Effector memory CD4-positive, alpha-beta T cell (primary cell): ENCODE data around the gene CPEB3.
"Not testable (repeated sequence)": the region's sequence is repeated elsewhere in the genome, so short reads cannot be mapped to it uniquely, and the experiment has no call there.

Source experiments
- DNase-seq, 3 donors: peaks; one replicate each; pipeline ENCODE4 v3.0.0-alpha.2; 2020
- H3K27ac ChIP-seq: 2 replicates; pipeline ENCODE4 v1.7.0; 2013; ENCODE audit warnings: mild to moderate bottlenecking, low read length, moderate library complexity; ENCODE audit not compliant: insufficient read depth, poor library complexity, severe bottlenecking
- H3K27me3 ChIP-seq: replicated peaks from 2 replicates; pipeline ENCODE4 v1.7.0; 2013; ENCODE audit warnings: mild to moderate bottlenecking, low read length; ENCODE audit not compliant: insufficient read depth, control insufficient read depth, poor library complexity, severe bottlenecking
- H3K36me3 ChIP-seq: 2 replicates; pipeline ENCODE4 v1.7.0; 2013; ENCODE audit warnings: mild to moderate bottlenecking, low read length, moderate library complexity; ENCODE audit not compliant: control insufficient read depth, insufficient read depth
- H3K4me1 ChIP-seq: 2 replicates; pipeline ENCODE4 v1.7.0; 2013; ENCODE audit warnings: low read length, mild to moderate bottlenecking; ENCODE audit not compliant: control insufficient read depth, insufficient read depth, poor library complexity, severe bottlenecking
- H3K4me3 ChIP-seq: 2 replicates; pipeline ENCODE4 v1.7.0; 2013; ENCODE audit warnings: low read length, low read depth, mild to moderate bottlenecking; ENCODE audit not compliant: insufficient read depth, poor library complexity, severe bottlenecking
- H3K9me3 ChIP-seq: 2 replicates; pipeline ENCODE4 v1.7.0; 2013; ENCODE audit warnings: mild to moderate bottlenecking, low read length, moderate library complexity; ENCODE audit not compliant: control insufficient read depth

The CPEB3 gene

DNA sequence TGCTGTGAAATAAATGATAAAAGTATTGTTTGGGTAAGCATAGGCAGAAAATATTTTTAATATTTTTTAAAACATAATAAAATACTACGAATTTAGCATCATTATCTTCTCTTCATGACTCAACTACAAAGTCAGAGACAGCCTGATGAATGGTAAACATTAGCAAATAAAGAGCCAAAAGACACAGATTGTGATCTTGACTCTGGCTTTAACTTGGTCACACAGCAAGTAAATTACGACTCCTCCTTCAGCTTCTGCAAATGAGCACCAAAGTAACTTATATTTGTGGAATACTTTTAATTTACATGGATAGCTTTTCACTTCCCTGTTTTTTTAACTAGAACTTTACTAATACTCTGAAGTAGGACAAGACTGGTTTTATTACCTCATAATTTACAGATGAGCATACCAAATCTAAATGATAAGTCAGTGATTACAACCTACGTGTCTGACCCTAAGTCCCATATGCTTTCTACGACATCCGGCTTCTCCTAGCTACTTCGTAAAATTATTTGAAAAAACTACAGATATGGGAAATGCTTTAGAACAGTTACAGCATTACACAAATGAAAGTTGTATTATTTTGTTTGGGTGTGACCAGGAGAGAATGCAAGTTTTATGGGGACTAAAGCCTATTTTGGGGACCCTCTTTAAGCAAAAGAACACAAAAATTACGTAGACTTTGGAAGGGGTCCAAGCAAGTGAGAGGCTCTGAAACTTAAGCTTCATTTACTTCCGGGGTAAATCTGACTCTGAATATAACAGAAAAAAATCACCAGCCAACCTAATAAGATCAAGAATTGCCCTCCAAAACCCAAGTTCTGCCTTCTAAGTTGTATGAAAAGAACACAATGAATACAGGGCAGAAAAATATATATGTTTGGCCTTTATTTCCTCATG, 133.8 kb downstream of the CPEB3 start:
- no peaks in the 10 kb centered on the region for H3K27me3 ChIP-seq
- H3K9me3 ChIP-seq, result no peaks in the 10 kb centered on the region
- H3K4me1 ChIP-seq, result no peaks in the 10 kb centered on the region
- no peak overlapping the region for H3K4me3 ChIP-seq
- no peak overlapping the region for H3K27ac ChIP-seq
- no peak for DNase-seq
- H3K36me3 ChIP-seq, result no peaks in the 10 kb centered on the region

DNA sequence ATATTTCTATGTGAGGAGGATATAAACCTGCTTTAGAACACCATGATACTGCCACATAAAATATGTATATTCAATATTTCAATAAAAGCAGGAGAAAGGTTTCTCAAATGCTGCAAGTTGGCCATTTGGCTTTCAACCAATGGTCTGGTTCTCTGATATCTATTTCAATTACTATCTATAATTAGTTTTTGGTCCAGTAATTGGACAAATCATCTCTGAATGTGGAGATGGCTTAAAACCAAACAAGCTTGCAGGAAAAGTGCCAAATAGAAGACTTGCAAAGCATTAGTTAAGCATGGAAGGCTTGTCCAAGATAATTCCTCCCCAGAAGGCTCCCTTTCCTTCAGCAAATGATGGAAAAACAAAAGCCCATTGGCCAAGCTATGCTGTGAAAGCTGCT, 140.1 kb downstream of the CPEB3 start:
- Histone ChIP-seq H3K27ac (no peak overlapping the region), H3K9me3 (no peaks in the 10 kb centered on the region), H3K27me3 (no peaks in the 10 kb centered on the region), H3K36me3 (no peaks in the 10 kb centered on the region), H3K4me1 (no peaks in the 10 kb centered on the region), H3K4me3 (no peak overlapping the region)
- DNase-seq, result no peak

DNA sequence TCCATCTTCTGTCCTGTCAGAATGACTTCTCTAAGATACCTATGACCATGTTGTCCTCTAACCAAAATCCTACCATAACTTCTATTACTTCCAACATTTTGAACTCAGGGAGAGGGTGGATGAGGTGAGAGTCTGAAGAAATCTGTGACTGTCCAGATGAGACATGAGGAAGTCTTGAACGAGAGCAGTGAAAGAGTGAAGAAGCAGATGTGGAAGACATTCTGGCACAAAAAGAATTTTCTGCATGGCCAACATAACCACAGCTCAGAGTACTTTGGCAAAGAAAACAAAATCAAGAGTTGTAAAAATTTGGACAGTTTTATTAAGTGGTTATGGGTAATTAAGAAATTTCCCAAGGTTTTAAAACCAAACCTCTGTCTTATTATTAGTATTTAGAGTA, 141.6 kb downstream of the CPEB3 start:
- DNase-seq, result no peak
- H3K36me3 ChIP-seq, result no peaks in the 10 kb centered on the region
- no peaks in the 10 kb centered on the region for H3K4me1 ChIP-seq
- H3K27me3 ChIP-seq, result no peaks in the 10 kb centered on the region
- no peaks in the 10 kb centered on the region for H3K9me3 ChIP-seq
- no peak overlapping the region for H3K27ac ChIP-seq
- no peak overlapping the region for H3K4me3 ChIP-seq

DNA sequence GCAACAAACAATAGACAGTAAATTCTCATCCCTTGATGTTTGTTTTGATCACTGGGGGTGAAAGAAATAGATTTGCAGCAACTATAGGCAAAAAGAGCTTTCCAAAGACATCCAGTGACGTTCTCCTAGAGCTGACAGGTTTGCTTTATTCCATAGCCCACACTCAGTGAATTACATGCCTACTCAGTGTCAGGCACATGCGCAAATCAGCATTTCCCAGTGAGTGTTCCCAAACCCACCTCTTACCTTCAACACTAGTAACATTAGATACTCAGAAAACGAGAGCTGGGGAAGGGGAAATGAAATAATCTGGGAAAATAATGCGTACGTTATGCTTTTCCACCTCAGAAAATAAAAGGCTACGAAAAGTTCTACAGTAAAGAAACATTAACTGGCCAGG, 144.1 kb downstream of the CPEB3 start:
- DNase-seq, result no peak
- no peaks in the 10 kb centered on the region for H3K4me1 ChIP-seq
- no peaks in the 10 kb centered on the region for H3K9me3 ChIP-seq
- no peaks in the 10 kb centered on the region for H3K36me3 ChIP-seq
- H3K27ac ChIP-seq, result no peak overlapping the region
- no peak overlapping the region for H3K4me3 ChIP-seq
- no peaks in the 10 kb centered on the region for H3K27me3 ChIP-seq

DNA sequence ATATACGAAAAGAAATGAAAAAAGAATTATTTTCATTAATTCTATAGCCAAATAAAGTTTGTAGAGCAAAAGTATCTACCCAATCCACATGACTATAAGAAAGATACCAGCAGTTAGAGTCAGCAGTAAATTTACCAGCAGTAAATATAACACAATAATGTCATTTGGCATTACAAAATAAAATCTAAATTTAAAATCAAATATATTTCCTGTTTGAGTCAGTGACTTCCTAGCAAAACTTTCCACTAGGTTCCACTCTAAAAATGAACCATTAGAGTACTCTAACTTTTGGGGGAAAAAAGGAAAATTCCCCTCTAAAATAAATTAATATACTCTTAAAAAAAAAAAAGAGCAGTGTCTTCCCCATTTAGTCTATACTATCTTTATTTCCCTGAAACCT, 144.8 kb downstream of the CPEB3 start:
- no peak overlapping the region for H3K27ac ChIP-seq
- no peak for DNase-seq
- no peaks in the 10 kb centered on the region for H3K36me3 ChIP-seq

DNA sequence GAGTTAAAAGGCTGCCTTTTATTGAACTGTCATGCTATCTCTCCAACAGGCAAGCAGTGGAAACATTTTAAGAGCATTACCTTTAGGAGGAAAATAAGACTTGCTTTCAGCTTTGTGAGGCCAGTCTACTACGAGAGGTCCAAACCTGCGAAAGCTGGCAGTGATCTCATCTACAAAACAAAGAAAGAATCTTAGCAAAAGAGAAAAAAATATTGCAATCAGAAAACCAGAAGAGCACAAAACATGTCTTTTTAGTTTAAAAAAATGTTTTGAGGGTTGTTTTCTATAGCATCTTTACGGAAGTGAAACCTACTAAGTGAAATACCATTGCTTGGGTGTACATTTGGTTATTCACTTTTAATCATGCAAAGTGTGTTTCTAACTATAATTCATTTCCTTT, 147.9 kb downstream of the CPEB3 start:
- Histone ChIP-seq H3K36me3 (no peaks in the 10 kb centered on the region), H3K4me1 (no peaks in the 10 kb centered on the region), H3K27ac (no peak overlapping the region), H3K4me3 (no peak overlapping the region), H3K9me3 (no peaks in the 10 kb centered on the region), H3K27me3 (no peaks in the 10 kb centered on the region)
- no peak for DNase-seq

More for the DNA sequence above, 144.8 kb downstream of the CPEB3 start:
- Histone ChIP-seq H3K27me3 (no peaks in the 10 kb centered on the region), H3K4me3 (no peak overlapping the region), H3K4me1 (no peaks in the 10 kb centered on the region), H3K9me3 (no peaks in the 10 kb centered on the region)

DNA sequence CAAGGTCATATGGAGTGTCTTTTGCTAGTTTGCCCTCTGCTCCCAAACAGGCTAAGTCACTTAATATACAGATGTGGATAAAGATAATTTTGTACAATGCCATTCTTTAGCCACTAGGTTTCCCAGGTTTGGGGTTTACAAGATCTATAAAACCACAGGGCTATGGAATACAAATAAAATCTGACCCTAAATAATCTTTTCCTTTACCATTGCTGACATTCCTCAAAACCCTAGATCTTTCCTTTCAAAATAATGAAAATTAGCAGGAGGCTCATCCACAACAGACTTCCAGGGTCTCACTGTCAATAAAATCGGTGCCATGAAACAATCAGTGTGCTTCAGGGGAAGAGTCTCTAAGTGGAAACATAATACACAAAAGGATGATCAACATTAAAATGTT, 148.4 kb downstream of the CPEB3 start:
- H3K9me3 ChIP-seq, result no peaks in the 10 kb centered on the region
- H3K4me3 ChIP-seq, result no peak overlapping the region
- H3K27me3 ChIP-seq, result no peaks in the 10 kb centered on the region
- no peak overlapping the region for H3K27ac ChIP-seq
- no peaks in the 10 kb centered on the region for H3K4me1 ChIP-seq
- no peaks in the 10 kb centered on the region for H3K36me3 ChIP-seq
- DNase-seq, result no peak

DNA sequence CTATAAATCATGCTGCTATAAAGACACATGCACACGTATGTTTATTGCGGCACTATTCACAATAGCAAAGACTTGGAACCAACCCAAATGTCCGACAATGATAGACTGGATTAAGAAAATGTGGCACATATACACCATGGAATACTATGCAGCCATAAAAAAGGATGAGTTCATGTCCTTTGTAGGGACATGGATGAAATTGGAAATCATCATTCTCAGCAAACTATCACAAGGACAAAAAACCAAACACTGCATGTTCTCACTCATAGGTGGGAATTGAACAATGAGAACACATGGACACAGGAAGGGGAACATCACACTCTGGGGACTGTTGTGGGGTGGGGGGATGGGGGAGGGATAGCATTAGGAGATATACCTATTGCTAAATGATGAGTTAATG, 149.7 kb downstream of the CPEB3 start:
- not testable (repeated sequence) for H3K27ac ChIP-seq, H3K36me3 ChIP-seq, H3K9me3 ChIP-seq, H3K4me3 ChIP-seq, H3K27me3 ChIP-seq, H3K4me1 ChIP-seq, DNase-seq

DNA sequence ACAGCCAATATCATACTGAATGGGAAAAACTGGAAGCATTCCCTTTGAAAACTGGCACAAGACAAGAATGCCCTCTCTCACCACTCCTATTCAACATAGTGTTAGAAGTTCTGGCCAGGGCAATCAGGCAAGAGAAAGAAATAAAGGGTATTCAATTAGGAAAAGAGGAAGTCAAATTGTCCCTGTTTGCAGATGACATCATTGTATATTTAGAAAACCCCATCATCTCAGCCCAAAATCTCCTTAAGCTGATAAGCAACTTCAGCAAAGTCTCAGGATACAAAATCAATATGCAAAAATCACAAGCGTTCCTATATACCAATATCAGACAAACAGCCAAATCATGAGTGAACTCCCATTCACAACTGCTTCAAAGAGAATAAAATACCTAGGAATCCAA, 156.8 kb downstream of the CPEB3 start:
- H3K36me3 ChIP-seq, H3K27ac ChIP-seq, H3K9me3 ChIP-seq, H3K4me1 ChIP-seq, DNase-seq, H3K27me3 ChIP-seq, H3K4me3 ChIP-seq: not testable (repeated sequence)

DNA sequence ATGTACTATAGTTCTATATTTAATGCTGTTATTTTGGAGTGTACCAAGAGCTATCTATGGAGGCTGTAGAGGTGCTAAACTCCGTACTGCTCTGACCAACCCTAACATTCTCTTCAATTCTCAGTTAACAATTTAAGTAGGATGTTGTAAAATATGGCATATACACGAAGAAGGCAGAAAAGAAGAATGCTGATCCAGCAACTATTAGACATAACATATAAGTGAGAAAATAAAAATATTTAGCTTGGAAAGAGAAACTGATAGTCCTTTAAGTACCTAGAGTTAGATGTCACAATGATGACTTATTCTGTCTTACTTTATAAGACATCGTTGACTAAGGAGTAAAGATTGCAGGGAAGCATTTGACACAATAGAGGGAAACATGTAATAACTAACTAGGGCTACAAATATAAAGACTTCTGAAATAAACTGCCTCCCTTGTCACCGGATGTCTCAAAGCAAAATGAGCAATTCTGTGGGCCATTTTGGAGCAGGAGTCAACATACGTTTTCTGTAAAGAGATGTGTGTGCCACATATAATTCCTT, 159.5 kb downstream of the CPEB3 start:
- H3K4me1 ChIP-seq, result no peaks in the 10 kb centered on the region
- no peak overlapping the region for H3K27ac ChIP-seq
- no peaks in the 10 kb centered on the region for H3K27me3 ChIP-seq
- no peaks in the 10 kb centered on the region for H3K36me3 ChIP-seq
- DNase-seq, result no peak
- H3K9me3 ChIP-seq, result no peaks in the 10 kb centered on the region
- H3K4me3 ChIP-seq, result no peak overlapping the region
